OCI-LY7 (cell line): Measurements from ENCODE around the gene RMDN3.

Source experiments
- EZH2phosphoT487 ChIP-seq: fragments of 200-600 bp; sonication (generic); IDR thresholded peaks from 2 replicates; pipeline ENCODE4 v1.6.1; 2018; ENCODE audit warnings: low read depth, borderline replicate concordance, mild to moderate bottlenecking, mixed run types, antibody characterized with exemption, low read length, moderate library complexity, mixed read lengths
- TF ChIP-seq, protein P1 (sequence below): fragments of 200-600 bp; sonication (generic); conservative IDR thresholded peaks from 2 replicates; pipeline ENCODE4 v1.5.1; 2014; ENCODE audit warnings: mild to moderate bottlenecking, antibody characterized with exemption, low read length, moderate library complexity, mixed read lengths

GRCh38 chr15:40762919-40763800 lies 8.1 kb upstream of the RMDN3 start:
- TF ChIP-seq, protein P1, sequence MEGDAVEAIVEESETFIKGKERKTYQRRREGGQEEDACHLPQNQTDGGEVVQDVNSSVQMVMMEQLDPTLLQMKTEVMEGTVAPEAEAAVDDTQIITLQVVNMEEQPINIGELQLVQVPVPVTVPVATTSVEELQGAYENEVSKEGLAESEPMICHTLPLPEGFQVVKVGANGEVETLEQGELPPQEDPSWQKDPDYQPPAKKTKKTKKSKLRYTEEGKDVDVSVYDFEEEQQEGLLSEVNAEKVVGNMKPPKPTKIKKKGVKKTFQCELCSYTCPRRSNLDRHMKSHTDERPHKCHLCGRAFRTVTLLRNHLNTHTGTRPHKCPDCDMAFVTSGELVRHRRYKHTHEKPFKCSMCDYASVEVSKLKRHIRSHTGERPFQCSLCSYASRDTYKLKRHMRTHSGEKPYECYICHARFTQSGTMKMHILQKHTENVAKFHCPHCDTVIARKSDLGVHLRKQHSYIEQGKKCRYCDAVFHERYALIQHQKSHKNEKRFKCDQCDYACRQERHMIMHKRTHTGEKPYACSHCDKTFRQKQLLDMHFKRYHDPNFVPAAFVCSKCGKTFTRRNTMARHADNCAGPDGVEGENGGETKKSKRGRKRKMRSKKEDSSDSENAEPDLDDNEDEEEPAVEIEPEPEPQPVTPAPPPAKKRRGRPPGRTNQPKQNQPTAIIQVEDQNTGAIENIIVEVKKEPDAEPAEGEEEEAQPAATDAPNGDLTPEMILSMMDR = no peak
- no peak for TF ChIP-seq EZH2phosphoT487
